Mucosa of stomach (tissue), 1 donor: ENCODE data around the gene FABP2.
"Not testable (repeated sequence)": the region's sequence is repeated elsewhere in the genome, so short reads cannot be mapped to it uniquely, and the experiment has no call there.

Experiments
- H3K27me3 ChIP-seq: one replicate; pipeline ENCODE4 v1.7.0; 2013; ENCODE audit warnings: mild to moderate bottlenecking, low read length; ENCODE audit not compliant: control insufficient read depth, insufficient read depth
- H3K36me3 ChIP-seq: one replicate; pipeline ENCODE4 v1.7.0; 2013; ENCODE audit warnings: low read length; ENCODE audit not compliant: control insufficient read depth, insufficient read depth
- H3K4me1 ChIP-seq: one replicate; pipeline ENCODE4 v1.7.0; 2013; ENCODE audit warnings: mild to moderate bottlenecking, low read length; ENCODE audit not compliant: control insufficient read depth, insufficient read depth
- H3K4me3 ChIP-seq: one replicate; pipeline ENCODE4 v1.7.0; 2013; ENCODE audit warnings: low read length
- H3K9ac ChIP-seq: one replicate; pipeline ENCODE4 v1.7.0; 2013; ENCODE audit warnings: mild to moderate bottlenecking, low read length, moderate library complexity
- H3K9me3 ChIP-seq: one replicate; pipeline ENCODE4 v1.7.0; 2013; ENCODE audit warnings: mild to moderate bottlenecking, low read length, moderate library complexity; ENCODE audit not compliant: control insufficient read depth
- donor health status: Pancreatic carcinoma.

Gene FABP2

GRCh38 chr4:119281393-119281792, 40.5 kb downstream of the FABP2 start:
- no peaks in the 10 kb centered on the region for H3K4me1 ChIP-seq
- no peaks in the 10 kb centered on the region for H3K9me3 ChIP-seq
- H3K27me3 ChIP-seq = no peaks in the 10 kb centered on the region
- H3K4me3 ChIP-seq = no peak overlapping the region
- no peaks in the 10 kb centered on the region for H3K36me3 ChIP-seq
- H3K9ac ChIP-seq = no peak overlapping the region

- not testable (repeated sequence) for H3K27me3 ChIP-seq, H3K9me3 ChIP-seq, H3K4me1 ChIP-seq, H3K36me3 ChIP-seq, H3K4me3 ChIP-seq, H3K9ac ChIP-seq
Measured at GRCh38 chr4:119279945-119280344, 42.0 kb downstream of the FABP2 start.

GRCh38 chr4:119279541-119279940, 42.4 kb downstream of the FABP2 start:
- H3K4me3 ChIP-seq, H3K9me3 ChIP-seq, H3K36me3 ChIP-seq, H3K4me1 ChIP-seq, H3K27me3 ChIP-seq, H3K9ac ChIP-seq: not testable (repeated sequence)

GRCh38 chr4:119271361-119272085, 50.4 kb downstream of the FABP2 start:
- H3K9ac ChIP-seq = no peak overlapping the region
- no peaks in the 10 kb centered on the region for H3K27me3 ChIP-seq
- H3K4me3 ChIP-seq = no peak overlapping the region
- H3K36me3 ChIP-seq = no peaks in the 10 kb centered on the region
- no peaks in the 10 kb centered on the region for H3K9me3 ChIP-seq
- H3K4me1 ChIP-seq = no peaks in the 10 kb centered on the region

- H3K4me3 ChIP-seq = no peak overlapping the region
- no peak overlapping the region for H3K9ac ChIP-seq
- H3K4me1 ChIP-seq = no peaks in the 10 kb centered on the region
- H3K27me3 ChIP-seq = no peaks in the 10 kb centered on the region
- H3K36me3 ChIP-seq = no peaks in the 10 kb centered on the region
- no peaks in the 10 kb centered on the region for H3K9me3 ChIP-seq
Measured at GRCh38 chr4:119268466-119268865, 53.5 kb downstream of the FABP2 start.
